Subcutaneous adipose tissue (tissue), 4 donors: ENCODE data around the gene DDX24. TPM values are rescaled to one million over a fixed set of nuclear protein-coding genes. Genes with fewer than 3 reads are reported as not detected.

Experiments
- CTCF ChIP-seq: fragments of 450-650 bp; IDR thresholded peaks from one replicate; pipeline ENCODE4 v1.5.1; 2016; ENCODE audit warnings: low read depth, mild to moderate bottlenecking, control low read depth, antibody characterized with exemption, moderate library complexity
- total RNA-seq, 4 donors: library from RNA; depleted of rRNA; stranded (reverse); fragments of >200 nt; gene quantifications; one replicate each; pipeline ENCODE4 v1.1.0, GENCODE V29; 2016

The DDX24 gene
- total RNA-seq, 4 donors from 2014 or later: 119 to 133 (median 126) TPM

- TF ChIP-seq CTCF: no peak
Measured at GRCh38 chr14:94022532-94023411, 58.2 kb downstream of the DDX24 start.

GRCh38 chr14:94021416-94022157 lies 59.4 kb downstream of the DDX24 start:
- TF ChIP-seq CTCF: no peak

- TF ChIP-seq CTCF: no peak
Measured at GRCh38 chr14:94021001-94021400, 60.0 kb downstream of the DDX24 start.

GRCh38 chr14:94020267-94020666 lies 60.7 kb downstream of the DDX24 start:
- no peak for TF ChIP-seq CTCF

GRCh38 chr14:94019329-94019728 lies 61.7 kb downstream of the DDX24 start:
- no peak for TF ChIP-seq CTCF

- TF ChIP-seq CTCF: no peak
Measured at GRCh38 chr14:94018308-94018707, 62.7 kb downstream of the DDX24 start.

- no peak for TF ChIP-seq CTCF
Measured at GRCh38 chr14:94016446-94016976, 64.5 kb downstream of the DDX24 start.
